GM23338 (cell line): Measurements from ENCODE around the gene PPDPF. TPM values are rescaled to one million over a fixed set of nuclear protein-coding genes. Genes with fewer than 3 reads are reported as not detected.

Experiments
- ATAC-seq: fragments of 200-7000 bp; cut with Tn5 transposase; 3 replicates; pipeline ENCODE4 v1.9.1; 2020
- DNase-seq: peaks from one replicate; pipeline ENCODE4 v3.0.0-alpha.2; 2015; ENCODE audit warnings: low spot score
- H2AFZ ChIP-seq: fragments of 200-600 bp; sonication (generic); 2 replicates; pipeline ENCODE4 v1.8.0; 2016; ENCODE audit warnings: antibody characterized with exemption, mild to moderate bottlenecking, moderate library complexity
- H3F3A ChIP-seq: fragments of 200-600 bp; sonication (generic); replicated peaks from 2 replicates; pipeline ENCODE4 v1.8.0; 2017; ENCODE audit warnings: antibody characterized with exemption, mixed run types, low read depth
- H3K27ac ChIP-seq: fragments of 200-600 bp; sonication (generic); 2 replicates; pipeline ENCODE4 v1.6.1; 2016; ENCODE audit warnings: low read depth
- H3K27me3 ChIP-seq: fragments of 200-600 bp; sonication (generic); 2 replicates; pipeline ENCODE4 v1.8.0; 2016; ENCODE audit warnings: mild to moderate bottlenecking, mixed run types, moderate library complexity; ENCODE audit not compliant: insufficient read depth
- H3K36me3 ChIP-seq: fragments of 200-600 bp; sonication (generic); 2 replicates; pipeline ENCODE4 v1.8.0; 2016; ENCODE audit warnings: mild to moderate bottlenecking; ENCODE audit not compliant: insufficient read depth
- H3K4me1 ChIP-seq: fragments of 200-600 bp; sonication (generic); 2 replicates; pipeline ENCODE4 v1.8.0; 2016; ENCODE audit warnings: mild to moderate bottlenecking, moderate library complexity; ENCODE audit not compliant: insufficient read depth
- H3K4me2 ChIP-seq: fragments of 200-600 bp; sonication (generic); 2 replicates; pipeline ENCODE4 v1.7.1; 2017; ENCODE audit warnings: mixed run types
- H3K4me3 ChIP-seq: fragments of 200-600 bp; sonication (generic); 2 replicates; pipeline ENCODE4 v1.6.1; 2016; ENCODE audit warnings: mixed run types
- H3K79me2 ChIP-seq: fragments of 200-600 bp; sonication (generic); replicated peaks from 2 replicates; pipeline ENCODE4 v1.8.0; 2017; ENCODE audit warnings: mild to moderate bottlenecking; ENCODE audit not compliant: insufficient read depth
- H3K9me2 ChIP-seq: fragments of 200-600 bp; sonication (generic); 2 replicates; pipeline ENCODE4 v1.8.0; 2017; ENCODE audit not compliant: insufficient read depth
- H4K20me1 ChIP-seq: fragments of 200-600 bp; sonication (generic); replicated peaks from 2 replicates; pipeline ENCODE4 v1.8.0; 2017; ENCODE audit warnings: mild to moderate bottlenecking; ENCODE audit not compliant: insufficient read depth
- H3K27ac Mint-ChIP-seq: 2 replicates; pipeline ENCODE4 v1.8.0; 2020; ENCODE audit warnings: inconsistent platforms, mild to moderate bottlenecking, moderate library complexity, mixed read lengths
- H3K27me3 Mint-ChIP-seq: 3 replicates; pipeline ENCODE4 v1.8.0; 2022; ENCODE audit warnings: low read depth, mild to moderate bottlenecking, moderate library complexity, mixed read lengths, inconsistent platforms; ENCODE audit not compliant: insufficient read depth, poor library complexity
- H3K36me3 Mint-ChIP-seq: 3 replicates; pipeline ENCODE4 v1.8.0; 2021; ENCODE audit warnings: low read depth, mild to moderate bottlenecking, inconsistent platforms, moderate library complexity, mixed read lengths
- H3K4me1 Mint-ChIP-seq: 3 replicates; pipeline ENCODE4 v1.8.0; 2020; ENCODE audit warnings: mild to moderate bottlenecking, inconsistent platforms, mixed read lengths
- H3K4me3 Mint-ChIP-seq: 3 replicates; pipeline ENCODE4 v1.8.0; 2021; ENCODE audit warnings: moderate library complexity, mild to moderate bottlenecking, inconsistent platforms, mixed read lengths
- H3K9me3 Mint-ChIP-seq: 3 replicates; pipeline ENCODE4 v1.8.0; 2020; ENCODE audit warnings: moderate library complexity, mild to moderate bottlenecking, inconsistent platforms, mixed read lengths
- CREB1 ChIP-seq: fragments of 250-450 bp; sonication (Bioruptor Pico); IDR thresholded peaks from 2 replicates; pipeline ENCODE4 v1.5.0; 2020; ENCODE audit warnings: low read depth, mild to moderate bottlenecking, moderate library complexity
- CTCF ChIP-seq, 2 experiments: fragments of 200-600 bp in 1 of 2; sonication (generic) in 1 of 2; conservative IDR thresholded peaks; 2 replicates each; pipeline versions ENCODE4 v1.5.1 to v1.6.1; 2016 to 2017; ENCODE audit warnings: antibody characterized with exemption in 2 of 2, low read depth in 2 of 2, mild to moderate bottlenecking in 2 of 2, moderate library complexity in 1 of 2
- EZH2phosphoT487 ChIP-seq: fragments of 200-600 bp; sonication (generic); IDR thresholded peaks from one replicate; pipeline ENCODE4 v1.8.1; 2018; ENCODE audit warnings: antibody characterized with exemption; ENCODE audit not compliant: unreplicated experiment
- JUNB ChIP-seq: IDR thresholded peaks from one replicate; pipeline ENCODE4 v1.6.1; 2016; ENCODE audit warnings: antibody characterized with exemption; ENCODE audit not compliant: unreplicated experiment
- POLR2AphosphoS5 ChIP-seq: IDR thresholded peaks from 2 replicates; pipeline ENCODE4 v1.6.1; 2016; ENCODE audit warnings: antibody characterized with exemption, low read depth
- REST ChIP-seq: IDR thresholded peaks from one replicate; pipeline ENCODE4 v1.6.1; 2018; ENCODE audit warnings: antibody characterized with exemption; ENCODE audit not compliant: unreplicated experiment
- STAT1 ChIP-seq: IDR thresholded peaks from one replicate; pipeline ENCODE4 v1.6.1; 2016; ENCODE audit warnings: antibody characterized with exemption; ENCODE audit not compliant: unreplicated experiment
- ZNF114 ChIP-seq: fragments of 250-450 bp; sonication (Bioruptor Pico); IDR thresholded peaks from 2 replicates; pipeline ENCODE4 v1.5.0; 2020; ENCODE audit warnings: mild to moderate bottlenecking, moderate library complexity
- ZNF331 ChIP-seq: fragments of 250-450 bp; sonication (Bioruptor Pico); IDR thresholded peaks from 2 replicates; pipeline ENCODE4 v1.5.0; 2020; ENCODE audit warnings: low read depth, mild to moderate bottlenecking, moderate library complexity
- polyA plus RNA-seq: library from polyadenylated mRNA; unstranded; fragments of >200 nt; fragmentation: Nextera tagmentation; extraction: Ambion mirVana; gene quantifications from 2 replicates; pipeline ENCODE4 v1.2.1, GENCODE V29; 2016
- total RNA-seq: library from RNA; depleted of rRNA; stranded (reverse); fragments of >200 nt; shearing (Covaris generic); gene quantifications from 2 replicates; pipeline ENCODE4 v1.2.3, GENCODE V29; 2014
- TF ChIP-seq, protein P1 (sequence below): IDR thresholded peaks from 2 replicates; pipeline ENCODE4 v1.6.1; 2016; ENCODE audit warnings: antibody characterized with exemption
- TF ChIP-seq, protein P2 (sequence below): fragments of 250-450 bp; sonication (Bioruptor Pico); IDR thresholded peaks from 2 replicates; pipeline ENCODE4 v1.5.0; 2020; ENCODE audit warnings: mild to moderate bottlenecking, moderate library complexity

The PPDPF gene
- total and polyA plus RNA-seq, 2 experiments from 2014 or later: 83.9 to 141 TPM

DNA sequence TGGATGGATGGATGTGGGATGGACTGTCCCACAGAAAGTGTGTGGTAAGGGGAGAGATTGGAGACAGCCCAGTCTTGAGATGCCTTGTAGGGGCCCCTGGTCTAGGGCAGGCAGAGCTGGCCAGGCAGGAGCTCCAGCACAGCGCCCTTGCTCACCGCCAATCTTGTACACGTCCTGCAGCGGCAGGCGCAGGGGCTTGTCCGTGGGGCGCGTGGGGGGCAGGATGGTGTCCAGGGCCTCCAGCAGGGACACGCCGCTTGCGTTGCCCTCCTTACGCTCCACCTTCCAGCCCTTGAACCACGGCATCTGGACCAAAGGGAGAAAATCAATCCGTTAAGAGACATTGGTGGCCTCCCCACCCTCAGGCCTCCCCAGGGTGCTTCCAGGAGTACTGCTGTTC is 27.6 kb upstream of the PPDPF start (continued):
- no peak for TF ChIP-seq CTCF (conservative IDR thresholded peaks at IDR 0.05; ENCODE audit: low read depth in 2 of 2)

GRCh38 chr20:63493563-63494020 is 27.0 kb upstream of the PPDPF start:
- H3K79me2 ChIP-seq: no peaks in the 10 kb centered on the region
- Mint-ChIP-seq H3K4me1 (peaks cover 3% of the 10 kb centered on the region; the same call in 2 of the 3 replicates), H3K4me3 (no peak overlapping the region), H3K27ac (no peak overlapping the region), H3K9me3 (peaks cover 3% of the 10 kb centered on the region; the same call in 1 of the 3 replicates), H3K36me3 (peaks cover 17% of the 10 kb centered on the region), H3K27me3 (peaks cover 35% of the 10 kb centered on the region)
- 0 out of 2 replicates have a peak, but pooled peaks cover 5% of the 10 kb centered on the region for H3K9me2 ChIP-seq
- H3K4me1 ChIP-seq: peaks cover 14% of the 10 kb centered on the region; the same call in 1 of the 2 replicates
- H3K27me3 ChIP-seq: peaks cover 39% of the 10 kb centered on the region
- H3K27ac ChIP-seq: no peak overlapping the region
- no peak overlapping the region for H3K4me2 ChIP-seq
- H3K36me3 ChIP-seq: no peaks in the 10 kb centered on the region
- no peaks in the 10 kb centered on the region for H4K20me1 ChIP-seq
- ATAC-seq (no peak), DNase-seq (no peak)
- H2AFZ ChIP-seq: no peak overlapping the region
- H3F3A ChIP-seq: no peaks in the 10 kb centered on the region
- H3K4me3 ChIP-seq: no peak overlapping the region
- TF ChIP-seq ZNF331 (CRISPR knock-in tag): no peak
- TF ChIP-seq STAT1: no peak
- no peak for TF ChIP-seq CREB1
- TF ChIP-seq, protein P1, sequence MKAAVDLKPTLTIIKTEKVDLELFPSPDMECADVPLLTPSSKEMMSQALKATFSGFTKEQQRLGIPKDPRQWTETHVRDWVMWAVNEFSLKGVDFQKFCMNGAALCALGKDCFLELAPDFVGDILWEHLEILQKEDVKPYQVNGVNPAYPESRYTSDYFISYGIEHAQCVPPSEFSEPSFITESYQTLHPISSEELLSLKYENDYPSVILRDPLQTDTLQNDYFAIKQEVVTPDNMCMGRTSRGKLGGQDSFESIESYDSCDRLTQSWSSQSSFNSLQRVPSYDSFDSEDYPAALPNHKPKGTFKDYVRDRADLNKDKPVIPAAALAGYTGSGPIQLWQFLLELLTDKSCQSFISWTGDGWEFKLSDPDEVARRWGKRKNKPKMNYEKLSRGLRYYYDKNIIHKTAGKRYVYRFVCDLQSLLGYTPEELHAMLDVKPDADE: no peak
- no peak for TF ChIP-seq ZNF114 (CRISPR knock-in tag)
- TF ChIP-seq, protein P2, sequence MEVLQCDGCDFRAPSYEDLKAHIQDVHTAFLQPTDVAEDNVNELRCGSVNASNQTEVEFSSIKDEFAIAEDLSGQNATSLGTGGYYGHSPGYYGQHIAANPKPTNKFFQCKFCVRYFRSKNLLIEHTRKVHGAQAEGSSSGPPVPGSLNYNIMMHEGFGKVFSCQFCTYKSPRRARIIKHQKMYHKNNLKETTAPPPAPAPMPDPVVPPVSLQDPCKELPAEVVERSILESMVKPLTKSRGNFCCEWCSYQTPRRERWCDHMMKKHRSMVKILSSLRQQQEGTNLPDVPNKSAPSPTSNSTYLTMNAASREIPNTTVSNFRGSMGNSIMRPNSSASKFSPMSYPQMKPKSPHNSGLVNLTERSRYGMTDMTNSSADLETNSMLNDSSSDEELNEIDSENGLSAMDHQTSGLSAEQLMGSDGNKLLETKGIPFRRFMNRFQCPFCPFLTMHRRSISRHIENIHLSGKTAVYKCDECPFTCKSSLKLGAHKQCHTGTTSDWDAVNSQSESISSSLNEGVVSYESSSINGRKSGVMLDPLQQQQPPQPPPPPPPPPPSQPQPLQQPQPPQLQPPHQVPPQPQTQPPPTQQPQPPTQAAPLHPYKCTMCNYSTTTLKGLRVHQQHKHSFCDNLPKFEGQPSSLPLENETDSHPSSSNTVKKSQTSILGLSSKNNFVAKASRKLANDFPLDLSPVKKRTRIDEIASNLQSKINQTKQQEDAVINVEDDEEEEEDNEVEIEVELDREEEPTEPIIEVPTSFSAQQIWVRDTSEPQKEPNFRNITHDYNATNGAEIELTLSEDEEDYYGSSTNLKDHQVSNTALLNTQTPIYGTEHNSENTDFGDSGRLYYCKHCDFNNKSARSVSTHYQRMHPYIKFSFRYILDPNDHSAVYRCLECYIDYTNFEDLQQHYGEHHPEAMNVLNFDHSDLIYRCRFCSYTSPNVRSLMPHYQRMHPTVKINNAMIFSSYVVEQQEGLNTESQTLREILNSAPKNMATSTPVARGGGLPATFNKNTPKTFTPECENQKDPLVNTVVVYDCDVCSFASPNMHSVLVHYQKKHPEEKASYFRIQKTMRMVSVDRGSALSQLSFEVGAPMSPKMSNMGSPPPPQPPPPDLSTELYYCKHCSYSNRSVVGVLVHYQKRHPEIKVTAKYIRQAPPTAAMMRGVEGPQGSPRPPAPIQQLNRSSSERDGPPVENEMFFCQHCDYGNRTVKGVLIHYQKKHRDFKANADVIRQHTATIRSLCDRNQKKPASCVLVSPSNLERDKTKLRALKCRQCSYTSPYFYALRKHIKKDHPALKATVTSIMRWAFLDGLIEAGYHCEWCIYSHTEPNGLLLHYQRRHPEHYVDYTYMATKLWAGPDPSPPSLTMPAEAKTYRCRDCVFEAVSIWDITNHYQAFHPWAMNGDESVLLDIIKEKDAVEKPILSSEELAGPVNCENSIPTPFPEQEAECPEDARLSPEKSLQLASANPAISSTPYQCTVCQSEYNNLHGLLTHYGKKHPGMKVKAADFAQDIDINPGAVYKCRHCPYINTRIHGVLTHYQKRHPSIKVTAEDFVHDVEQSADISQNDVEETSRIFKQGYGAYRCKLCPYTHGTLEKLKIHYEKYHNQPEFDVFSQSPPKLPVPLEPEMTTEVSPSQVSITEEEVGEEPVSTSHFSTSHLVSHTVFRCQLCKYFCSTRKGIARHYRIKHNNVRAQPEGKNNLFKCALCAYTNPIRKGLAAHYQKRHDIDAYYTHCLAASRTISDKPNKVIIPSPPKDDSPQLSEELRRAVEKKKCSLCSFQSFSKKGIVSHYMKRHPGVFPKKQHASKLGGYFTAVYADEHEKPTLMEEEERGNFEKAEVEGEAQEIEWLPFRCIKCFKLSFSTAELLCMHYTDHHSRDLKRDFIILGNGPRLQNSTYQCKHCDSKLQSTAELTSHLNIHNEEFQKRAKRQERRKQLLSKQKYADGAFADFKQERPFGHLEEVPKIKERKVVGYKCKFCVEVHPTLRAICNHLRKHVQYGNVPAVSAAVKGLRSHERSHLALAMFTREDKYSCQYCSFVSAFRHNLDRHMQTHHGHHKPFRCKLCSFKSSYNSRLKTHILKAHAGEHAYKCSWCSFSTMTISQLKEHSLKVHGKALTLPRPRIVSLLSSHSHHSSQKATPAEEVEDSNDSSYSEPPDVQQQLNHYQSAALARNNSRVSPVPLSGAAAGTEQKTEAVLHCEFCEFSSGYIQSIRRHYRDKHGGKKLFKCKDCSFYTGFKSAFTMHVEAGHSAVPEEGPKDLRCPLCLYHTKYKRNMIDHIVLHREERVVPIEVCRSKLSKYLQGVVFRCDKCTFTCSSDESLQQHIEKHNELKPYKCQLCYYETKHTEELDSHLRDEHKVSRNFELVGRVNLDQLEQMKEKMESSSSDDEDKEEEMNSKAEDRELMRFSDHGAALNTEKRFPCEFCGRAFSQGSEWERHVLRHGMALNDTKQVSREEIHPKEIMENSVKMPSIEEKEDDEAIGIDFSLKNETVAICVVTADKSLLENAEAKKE (CRISPR knock-in tag): no peak
- TF ChIP-seq POLR2AphosphoS5: no peak
- no peak for TF ChIP-seq REST
- TF ChIP-seq JUNB: no peak
- no peak for TF ChIP-seq EZH2phosphoT487
